MM.1S (cell line): ENCODE data around the gene ZNF490.

Experiments used
- CTCF ChIP-seq: fragments of 300-600 bp; sonication (generic); IDR thresholded peaks from 2 replicates; pipeline ENCODE4 v1.5.1; 2016; ENCODE audit warnings: antibody characterized with exemption, low read length, mixed read lengths
- EZH2phosphoT487 ChIP-seq: fragments of 300-600 bp; sonication (generic); IDR thresholded peaks from 2 replicates; pipeline ENCODE4 v1.6.1; 2018; ENCODE audit warnings: antibody characterized with exemption, low read length

GRCh38 chr19:12647047-12647446 lies 36.4 kb upstream of the ZNF490 start:
- TF ChIP-seq CTCF (no peak), EZH2phosphoT487 (no peak)
